ENCODE results near the gene LYPD6. TPM values are rescaled to one million over a fixed set of nuclear protein-coding genes. Genes with fewer than 3 reads are reported as not detected.

Gene LYPD6
- total and polyA plus RNA-seq, 9 of the 15 experiments (the other 6 are each of a cell fraction or from before 2014, with no cell fraction given): not detected

GRCh38 chr2:149331023-149331400 is 625 bp downstream of the LYPD6 start:
- in situ Hi-C loops (cut with MboI): no loop called here
- no peak overlapping the region for H3K4me3 ChIP-seq
- H3K9ac ChIP-seq (ENCODE audit: insufficient read depth in 1 of 2, low read depth in 2 of 2, low read length in 2 of 2): no peak overlapping the region

More at GRCh38 chr2:149331023-149331400, 625 bp downstream of the LYPD6 start:
- intact Hi-C loops (cut with micrococcal nuclease): no loop called here
- H3K79me2 ChIP-seq (ENCODE audit: control insufficient read depth, insufficient read depth, low read length): no peaks in the 10 kb centered on the region
- no peaks in the 10 kb centered on the region for H4K20me1 ChIP-seq (replicated peaks; ENCODE audit: control insufficient read depth, insufficient read depth, low read length)
- H3K9me3 ChIP-seq (replicated peaks; ENCODE audit: control insufficient read depth, insufficient read depth, low read depth, low read length): no peaks in the 10 kb centered on the region
- DNase-seq (ENCODE audit: extremely low read depth in 1 of 4, low spot score in 3 of 4): no peak
- BruUV-seq (replicated peaks): no TSS peak
- TF ChIP-seq POLR2B (IDR thresholded peaks at IDR 0.05; ENCODE audit: low read depth, partially characterized antibody) (no peak), NONO (IDR thresholded peaks at IDR 0.05; ENCODE audit: low read depth in 2 of 2, low read length in 1 of 2) (no peak), ZNF444 (CRISPR knock-in tag; IDR thresholded peaks at IDR 0.05) (no peak), ESRRB (CRISPR knock-in tag; IDR thresholded peaks at IDR 0.05; ENCODE audit: borderline replicate concordance) (no peak), EGR1 (conservative IDR thresholded peaks at IDR 0.05) (no peak), ZNF143 (CRISPR knock-in tag; IDR thresholded peaks at IDR 0.05) (no peak), CBFB (CRISPR knock-in tag; IDR thresholded peaks at IDR 0.05) (no peak), POLR2A (conservative IDR thresholded peaks at IDR 0.05) (no peak), TEAD2 (tag; IDR thresholded peaks at IDR 0.05) (no peak), TCF3 (CRISPR knock-in tag; IDR thresholded peaks at IDR 0.05) (no peak), MECOM (CRISPR knock-in tag; IDR thresholded peaks at IDR 0.05) (no peak), ZNF717 (CRISPR knock-in tag; IDR thresholded peaks at IDR 0.05) (no peak), SAP30 (IDR thresholded peaks at IDR 0.05; ENCODE audit: borderline replicate concordance, insufficient read depth, low read depth, low read length, poor library complexity, severe bottlenecking) (no peak), ATF4 (CRISPR knock-in tag; IDR thresholded peaks at IDR 0.05) (no peak), ZNF408 (CRISPR knock-in tag; IDR thresholded peaks at IDR 0.05; ENCODE audit: low read depth) (no peak), CCNT2 (IDR thresholded peaks at IDR 0.05; ENCODE audit: borderline replicate concordance, extremely low read depth, insufficient read length, low read depth, low read length) (no peak), THRAP3 (IDR thresholded peaks at IDR 0.05; ENCODE audit: borderline replicate concordance) (no peak), ZNF830 (CRISPR knock-in tag; IDR thresholded peaks at IDR 0.05) (no peak), ZFPM2 (CRISPR knock-in tag; IDR thresholded peaks at IDR 0.05) (no peak)
- H3K9me1 ChIP-seq (ENCODE audit: control insufficient read depth, insufficient read depth, low read length): no peaks in the 10 kb centered on the region
- peaks cover 0 to 4% of the 10 kb centered on the region in 2 experiments; a peak in 1 of 5 replicates for H3K4me1 ChIP-seq (replicated peaks in 1 of 2; ENCODE audit: control insufficient read depth in 2 of 2, insufficient read depth in 2 of 2, low read length in 2 of 2)
- WGBS (ENCODE audit: insufficient coverage, low coverage, missing lambda C conversion rate): 14% methylated on average over 19 of the region's 19 CpGs
- POLR2A ChIA-PET: no interaction called here
- no peaks in the 10 kb centered on the region for H3K36me3 ChIP-seq (ENCODE audit: control insufficient read depth, insufficient read depth, low read length)
- ATAC-seq: no peak
- H2AFZ ChIP-seq (ENCODE audit: low read depth, low read length): no peak overlapping the region
- H3K27me3 ChIP-seq (ENCODE audit: control insufficient read depth in 2 of 2, insufficient read depth in 2 of 2, low read length in 2 of 2): peaks cover 0 to 16% of the 10 kb centered on the region in 2 experiments; a peak in 2 of 5 replicates
- FAIRE-seq: no peak
- H3K27ac ChIP-seq (ENCODE audit: extremely low read depth, low read depth, low read length): no peak overlapping the region
- no peak overlapping the region for H3K4me2 ChIP-seq (ENCODE audit: insufficient read depth, low read length)
- CTCF ChIA-PET (ENCODE audit: low intra/inter-chr PET ratio): interaction anchor here (0.6 kb wide), 1 partner anchor 1455 kb away, joined by 8 read pairs; no protein-coding TSS in a partner anchor
